ENCODE results near the gene APOE. TPM values are rescaled to one million over a fixed set of nuclear protein-coding genes. Genes with fewer than 3 reads are reported as not detected.
A peak's percentile ranks its signal among the peaks of the same experiment; 100 is the strongest.
"Not testable (repeated sequence)": the region's sequence is repeated elsewhere in the genome, so short reads cannot be mapped to it uniquely, and the experiment has no call there.

The APOE gene
- total and polyA plus RNA-seq, 2 of the 8 experiments (the other 6 are each of a cell fraction or from before 2014, with no cell fraction given): 629 to 1,258 TPM

- Histone ChIP-seq H2BK12ac (ENCODE audit: low read depth, low read length) (0 out of 2 replicates have a peak overlapping the region, but pooled peaks have one; percentile 75), H2BK15ac (ENCODE audit: low read length) (peak overlapping the region; percentile 97; the same call in 1 of the 2 replicates), H3K9ac (replicated peaks in 1 of 4; ENCODE audit: extremely low read depth in 1 of 4, low read depth in 3 of 4, low read length in 3 of 4) (peak overlapping the region in 1 of 4 experiments; percentile 8; a peak in 2 of 7 replicates), H4K91ac (replicated peaks; ENCODE audit: insufficient read length, low read length) (peak overlapping the region; percentile 17), H2AK5ac (ENCODE audit: low read depth, low read length) (0 out of 2 replicates have a peak overlapping the region, but pooled peaks have one; percentile 48), H3K4me2 (ENCODE audit: insufficient read depth in 1 of 2, low read depth in 2 of 2, low read length in 2 of 2) (peak overlapping the region; percentile 70 to 89), H3K4me1 (replicated peaks in 1 of 4; ENCODE audit: control insufficient read depth in 3 of 4, insufficient read depth in 4 of 4, low read length in 3 of 4) (peaks cover 4 to 17% (median 6%) of the 10 kb centered on the region in 4 experiments), H3K18ac (ENCODE audit: extremely low read depth, low read length) (peak overlapping the region; percentile 95; the same call in 1 of the 2 replicates), H3K4me3 (ENCODE audit: extremely low read depth in 1 of 4, insufficient read depth in 2 of 4, low read depth in 3 of 4, low read length in 4 of 4) (peak overlapping the region; percentile 41 to 76 (median 56)), H2BK5ac (ENCODE audit: low read depth, low read length) (peak overlapping the region; percentile 83; the same call in 1 of the 2 replicates), H3K4ac (replicated peaks; ENCODE audit: insufficient read length, low read depth, low read length) (peak overlapping the region; percentile 46)
- H4K20me1 ChIP-seq (replicated peaks in 1 of 2; ENCODE audit: control insufficient read depth in 1 of 2, insufficient read depth in 2 of 2, low read length in 2 of 2); H3K79me1 ChIP-seq (ENCODE audit: low read depth, low read length); H2AFZ ChIP-seq (ENCODE audit: low read length); H4K8ac ChIP-seq (ENCODE audit: extremely low read depth, insufficient read depth, low read length); H2BK20ac ChIP-seq (ENCODE audit: low read length); H3K14ac ChIP-seq (ENCODE audit: insufficient read length); H3K27me3 ChIP-seq (replicated peaks in 1 of 4; ENCODE audit: control insufficient read depth in 3 of 4, extremely low read depth in 1 of 4, insufficient read depth in 3 of 4, low read length in 3 of 4); H3K9me3 ChIP-seq (ENCODE audit: insufficient read depth in 2 of 2, low read depth in 1 of 2, low read length in 1 of 2); H3K27ac ChIP-seq (ENCODE audit: low read depth, low read length); H3K56ac ChIP-seq (replicated peaks; ENCODE audit: insufficient read length, low read depth, low read length); H3K23me2 ChIP-seq (ENCODE audit: low read depth, low read length); DNase-seq (ENCODE audit: low read depth in 1 of 2, low spot score in 2 of 2); H3K79me2 ChIP-seq (ENCODE audit: control insufficient read depth in 1 of 2, insufficient read depth in 2 of 2, low read length in 2 of 2); FAIRE-seq; H2BK120ac ChIP-seq (replicated peaks; ENCODE audit: low read depth, low read length); H3K23ac ChIP-seq (ENCODE audit: insufficient read length); H3K36me3 ChIP-seq (ENCODE audit: control insufficient read depth in 2 of 4, insufficient read depth in 4 of 4, low read length in 3 of 4); H4K5ac ChIP-seq (ENCODE audit: insufficient read length, low read depth, low read length): not testable (repeated sequence)
- CTCF ChIA-PET (ENCODE audit: partially characterized antibody): interaction anchor here (0.9 to 15.2 kb wide), 5 partner anchors 10 to 75 kb away, joined by 3 to 201 read pairs (median 13); partner anchors contain the start of gene CLPTM1
- whole genome bisulfite sequencing, 2 experiments (ENCODE audit: extremely low coverage in 1 of 2, insufficient coverage in 1 of 2, insufficient read length in 1 of 2, insufficient replicate concordance in 2 of 2, low coverage in 1 of 2, low lambda C conversion rate in 2 of 2, missing lambda C conversion rate in 1 of 2): 68% methylated on average over 22 of the region's 23 CpGs; no CpG with 5 or more reads in 1 of the 2 experiments
- POLR2A ChIA-PET (ENCODE audit: partially characterized antibody): interaction anchor here (0.6 to 4.9 kb wide), 7 partner anchors 9 to 92 kb away, joined by 3 to 50 read pairs (median 4); partner anchors contain the start of genes APOE, CLPTM1 and TOMM40
These were observed 8.2 kb downstream of the APOE start for GRCh38 chr19:44913512-44914432.

All from H1 (cell line).